Right lobe of liver (tissue), 4 donors: Measurements from ENCODE around the gene API5.

Source experiments
- POLR2A ChIP-seq: fragments of 450-650 bp; IDR thresholded peaks from one replicate; pipeline ENCODE4 v1.6.1; 2017; ENCODE audit warnings: antibody characterized with exemption, mild to moderate bottlenecking
- TF ChIP-seq, protein P1 (sequence below), 4 donors: fragments of 200-600 bp in 3 of 4; fragments of 450-650 bp in 1 of 4; IDR thresholded peaks; one replicate each; pipeline versions ENCODE4 v1.5.1 to v1.8.0; 2016 to 2022; ENCODE audit warnings: antibody characterized with exemption in 4 of 4, mild to moderate bottlenecking in 2 of 4
- donor health status: DM: no; HTN: no; CAD: no.
- donor health status: DM: no; HTN: no; CAD: no.
- donor health status: DM: no; HTN: yes; CAD: no.

DNA sequence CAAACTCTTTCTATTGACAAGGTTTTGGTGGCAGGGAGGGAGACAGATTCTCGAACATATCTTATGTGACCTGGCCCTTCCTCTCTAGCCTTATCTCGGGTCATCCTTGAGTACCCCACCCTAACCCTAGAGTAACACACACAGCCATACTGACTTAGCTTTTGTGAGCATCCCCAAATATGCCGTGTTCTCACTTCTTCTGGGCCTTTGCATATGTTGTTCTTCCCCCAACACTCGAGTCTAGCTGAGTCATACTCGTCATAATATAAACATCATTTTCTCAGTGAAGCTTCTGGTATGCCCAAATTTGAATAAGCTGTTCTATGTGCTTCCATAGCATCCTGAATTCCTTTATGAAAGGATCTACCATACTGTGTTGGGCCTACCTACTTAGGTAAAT is 54.9 kb downstream of the API5 start:
- no peak for TF ChIP-seq POLR2A
- TF ChIP-seq, protein P1, sequence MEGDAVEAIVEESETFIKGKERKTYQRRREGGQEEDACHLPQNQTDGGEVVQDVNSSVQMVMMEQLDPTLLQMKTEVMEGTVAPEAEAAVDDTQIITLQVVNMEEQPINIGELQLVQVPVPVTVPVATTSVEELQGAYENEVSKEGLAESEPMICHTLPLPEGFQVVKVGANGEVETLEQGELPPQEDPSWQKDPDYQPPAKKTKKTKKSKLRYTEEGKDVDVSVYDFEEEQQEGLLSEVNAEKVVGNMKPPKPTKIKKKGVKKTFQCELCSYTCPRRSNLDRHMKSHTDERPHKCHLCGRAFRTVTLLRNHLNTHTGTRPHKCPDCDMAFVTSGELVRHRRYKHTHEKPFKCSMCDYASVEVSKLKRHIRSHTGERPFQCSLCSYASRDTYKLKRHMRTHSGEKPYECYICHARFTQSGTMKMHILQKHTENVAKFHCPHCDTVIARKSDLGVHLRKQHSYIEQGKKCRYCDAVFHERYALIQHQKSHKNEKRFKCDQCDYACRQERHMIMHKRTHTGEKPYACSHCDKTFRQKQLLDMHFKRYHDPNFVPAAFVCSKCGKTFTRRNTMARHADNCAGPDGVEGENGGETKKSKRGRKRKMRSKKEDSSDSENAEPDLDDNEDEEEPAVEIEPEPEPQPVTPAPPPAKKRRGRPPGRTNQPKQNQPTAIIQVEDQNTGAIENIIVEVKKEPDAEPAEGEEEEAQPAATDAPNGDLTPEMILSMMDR (IDR thresholded peaks at IDR 0.05), result no peak
